ENCODE results near the gene SCGB1C2.

DNA sequence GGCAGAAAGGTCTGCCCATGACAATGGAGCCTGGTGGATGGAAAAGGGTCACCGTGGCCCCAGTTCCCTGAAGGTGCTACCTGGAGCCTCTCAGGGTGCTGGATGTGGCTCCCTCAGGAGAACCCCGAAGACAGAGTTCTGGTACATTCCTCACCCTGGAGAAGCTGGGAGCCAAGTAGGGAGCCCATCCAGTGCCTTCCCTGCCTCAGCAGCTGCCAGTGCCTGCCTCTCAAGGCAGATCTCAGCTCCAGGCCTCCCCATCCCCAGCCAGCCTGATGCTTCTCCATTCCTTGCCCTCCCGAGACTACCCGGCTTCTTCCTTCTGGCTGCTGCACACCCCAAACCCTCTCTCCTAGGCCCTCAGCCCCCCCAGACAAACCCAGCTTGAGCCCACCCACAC is 20.5 kb downstream of the SCGB1C2 start:
- TF ChIP-seq POLR2A (IDR thresholded peaks at IDR 0.05) (no peak), POLR2AphosphoS5 (IDR thresholded peaks at IDR 0.05) (no peak)
- TF ChIP-seq, protein P1, sequence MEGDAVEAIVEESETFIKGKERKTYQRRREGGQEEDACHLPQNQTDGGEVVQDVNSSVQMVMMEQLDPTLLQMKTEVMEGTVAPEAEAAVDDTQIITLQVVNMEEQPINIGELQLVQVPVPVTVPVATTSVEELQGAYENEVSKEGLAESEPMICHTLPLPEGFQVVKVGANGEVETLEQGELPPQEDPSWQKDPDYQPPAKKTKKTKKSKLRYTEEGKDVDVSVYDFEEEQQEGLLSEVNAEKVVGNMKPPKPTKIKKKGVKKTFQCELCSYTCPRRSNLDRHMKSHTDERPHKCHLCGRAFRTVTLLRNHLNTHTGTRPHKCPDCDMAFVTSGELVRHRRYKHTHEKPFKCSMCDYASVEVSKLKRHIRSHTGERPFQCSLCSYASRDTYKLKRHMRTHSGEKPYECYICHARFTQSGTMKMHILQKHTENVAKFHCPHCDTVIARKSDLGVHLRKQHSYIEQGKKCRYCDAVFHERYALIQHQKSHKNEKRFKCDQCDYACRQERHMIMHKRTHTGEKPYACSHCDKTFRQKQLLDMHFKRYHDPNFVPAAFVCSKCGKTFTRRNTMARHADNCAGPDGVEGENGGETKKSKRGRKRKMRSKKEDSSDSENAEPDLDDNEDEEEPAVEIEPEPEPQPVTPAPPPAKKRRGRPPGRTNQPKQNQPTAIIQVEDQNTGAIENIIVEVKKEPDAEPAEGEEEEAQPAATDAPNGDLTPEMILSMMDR (IDR thresholded peaks at IDR 0.05 in 8 of 11, conservative IDR thresholded peaks at IDR 0.05 in 3 of 11): no peak
